ENCODE measurements around the gene PNPLA6.

PNPLA6 gene

DNA sequence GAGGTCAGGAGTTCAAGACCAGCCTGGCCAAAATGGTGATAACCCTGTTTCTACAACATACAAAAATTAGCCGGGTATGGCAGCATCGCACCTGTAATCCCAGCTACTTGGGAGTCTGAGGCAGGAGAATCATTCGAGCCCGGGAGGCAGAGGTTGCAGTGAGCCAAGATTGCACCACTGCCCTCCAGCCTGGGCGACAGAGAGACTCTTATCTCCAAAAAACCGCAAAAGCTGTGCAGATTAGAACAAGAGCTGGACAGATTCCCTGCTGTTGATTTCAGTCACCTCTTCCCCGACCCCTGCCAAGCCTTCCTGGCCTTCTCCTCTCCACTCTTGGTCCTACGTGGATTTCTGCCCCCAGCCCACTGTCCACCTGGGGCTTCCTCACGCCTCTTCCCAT lies 68.4 kb downstream of the PNPLA6 start:
- DNase-seq = no peak

DNA sequence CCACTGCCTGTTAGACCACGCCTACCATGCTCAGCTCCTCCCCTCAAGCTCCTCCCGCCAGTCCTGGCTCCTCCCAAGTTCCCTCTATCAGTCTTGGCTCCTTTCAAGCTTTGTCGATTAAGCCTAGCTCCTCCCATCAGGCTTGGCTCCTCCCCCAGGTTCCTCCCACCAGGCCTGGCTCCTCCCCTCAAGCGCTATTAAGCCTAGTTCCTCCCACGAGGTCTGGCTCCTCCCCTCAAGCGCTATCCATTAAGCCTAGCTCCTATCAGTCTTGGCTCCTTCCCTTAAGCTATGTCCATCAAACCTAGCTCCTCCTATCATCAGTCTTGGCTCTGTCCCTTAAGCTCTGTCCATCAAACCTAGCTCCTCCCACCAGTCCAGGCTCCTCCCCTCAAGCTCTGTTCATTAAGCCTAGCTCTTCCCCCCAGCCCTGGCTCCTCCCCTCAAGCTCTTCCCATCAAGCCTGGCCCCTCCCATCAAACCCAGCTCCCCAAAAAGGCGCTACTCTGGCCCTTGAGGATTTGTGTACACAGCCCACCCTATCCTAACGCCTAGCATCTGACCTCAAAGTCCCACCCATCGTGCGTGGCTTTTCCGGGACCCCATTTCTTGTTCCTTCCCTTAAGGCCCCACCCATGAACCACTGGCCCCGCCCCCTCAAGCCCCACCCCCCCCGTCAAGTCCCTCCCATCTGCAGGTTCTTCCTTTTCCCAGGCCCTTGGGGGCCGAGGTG lies 70.1 kb downstream of the PNPLA6 start:
- DNase-seq = no peak

DNA sequence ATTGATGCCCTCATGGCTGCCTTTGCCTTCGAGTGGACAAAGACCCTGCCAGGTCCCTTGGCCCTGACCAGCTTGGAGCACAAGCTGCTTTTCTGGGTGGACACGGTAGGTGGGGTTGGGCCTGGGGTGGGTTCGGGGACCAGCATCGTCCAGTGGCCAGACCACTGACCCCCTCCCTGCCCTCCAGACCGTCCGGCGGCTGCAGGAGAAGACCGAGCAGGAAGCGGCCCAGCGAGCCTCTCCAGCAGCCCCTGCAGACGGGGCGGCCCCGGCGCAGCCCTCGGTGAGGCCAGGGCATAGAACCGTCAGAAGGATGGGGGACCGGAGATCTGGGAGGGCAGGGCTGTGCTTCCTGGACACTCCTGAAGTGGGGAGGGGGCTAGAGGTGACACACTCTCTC lies 70.8 kb downstream of the PNPLA6 start:
- DNase-seq = no peak

DNA sequence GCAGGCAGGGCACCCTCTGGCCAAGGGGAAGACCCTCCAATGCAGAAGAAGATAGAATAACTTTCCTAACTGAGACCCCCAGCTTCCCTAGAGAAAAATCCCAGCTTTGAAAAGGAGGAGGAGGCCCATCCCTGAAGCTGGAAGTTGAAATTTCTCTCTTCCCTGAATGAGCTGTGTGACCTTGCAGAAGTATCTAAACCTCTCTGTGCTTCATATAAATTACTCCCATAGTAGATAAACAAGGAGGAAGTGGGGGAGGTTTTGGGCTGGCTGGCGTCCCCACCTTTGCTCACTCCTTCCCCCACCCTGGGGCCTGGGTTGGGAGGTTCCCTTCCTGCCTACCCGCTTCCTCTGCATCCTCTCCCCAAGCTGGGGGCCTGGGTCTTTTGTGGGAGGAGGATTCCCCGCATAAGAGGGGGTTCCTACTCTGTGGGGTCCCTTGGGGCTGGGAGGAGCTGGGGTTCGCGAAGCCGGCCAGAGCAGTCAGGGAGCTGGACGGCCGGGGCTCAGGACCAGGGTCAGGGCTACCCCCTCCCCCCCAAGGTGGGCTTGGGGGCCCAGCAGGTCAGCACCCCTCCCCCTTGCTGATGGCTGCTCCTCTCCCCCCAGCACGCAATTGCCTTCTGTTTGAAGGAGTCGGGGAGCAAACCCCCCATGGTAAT lies 71.8 kb downstream of the PNPLA6 start:
- no peak for DNase-seq

DNA sequence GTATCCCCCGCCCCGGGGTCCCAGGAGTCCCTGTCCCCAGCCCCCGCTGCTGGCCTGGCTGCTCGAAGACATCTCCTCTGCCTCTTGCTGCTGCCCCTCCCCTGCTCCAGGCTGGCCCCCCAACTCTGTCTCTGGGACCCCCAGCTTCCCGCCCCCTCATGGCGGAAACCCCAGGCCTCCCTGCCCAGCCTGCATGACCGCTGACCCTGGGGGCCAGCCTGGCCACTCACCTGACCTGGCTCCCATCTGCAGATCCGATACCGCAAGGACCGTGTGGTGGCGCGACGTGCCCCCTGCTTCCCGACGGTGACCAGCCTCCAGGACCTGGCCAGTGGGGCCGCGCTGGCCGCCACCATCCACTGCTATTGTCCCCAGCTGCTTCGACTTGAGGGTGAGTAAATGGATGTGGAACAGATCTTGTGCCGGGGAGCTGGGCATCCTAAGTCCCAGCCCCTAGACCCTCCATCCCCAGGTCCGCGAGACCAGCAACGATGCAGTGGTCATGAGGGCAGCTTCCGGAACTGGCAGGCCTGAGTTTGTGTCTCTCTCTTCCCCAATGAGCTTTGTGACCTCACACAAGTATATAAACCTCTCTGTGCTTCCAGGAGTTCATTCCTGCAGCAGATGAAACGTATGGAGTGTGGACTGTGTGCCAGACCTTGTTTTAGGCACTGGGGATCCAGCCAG lies 72.5 kb downstream of the PNPLA6 start:
- no peak for DNase-seq

DNA sequence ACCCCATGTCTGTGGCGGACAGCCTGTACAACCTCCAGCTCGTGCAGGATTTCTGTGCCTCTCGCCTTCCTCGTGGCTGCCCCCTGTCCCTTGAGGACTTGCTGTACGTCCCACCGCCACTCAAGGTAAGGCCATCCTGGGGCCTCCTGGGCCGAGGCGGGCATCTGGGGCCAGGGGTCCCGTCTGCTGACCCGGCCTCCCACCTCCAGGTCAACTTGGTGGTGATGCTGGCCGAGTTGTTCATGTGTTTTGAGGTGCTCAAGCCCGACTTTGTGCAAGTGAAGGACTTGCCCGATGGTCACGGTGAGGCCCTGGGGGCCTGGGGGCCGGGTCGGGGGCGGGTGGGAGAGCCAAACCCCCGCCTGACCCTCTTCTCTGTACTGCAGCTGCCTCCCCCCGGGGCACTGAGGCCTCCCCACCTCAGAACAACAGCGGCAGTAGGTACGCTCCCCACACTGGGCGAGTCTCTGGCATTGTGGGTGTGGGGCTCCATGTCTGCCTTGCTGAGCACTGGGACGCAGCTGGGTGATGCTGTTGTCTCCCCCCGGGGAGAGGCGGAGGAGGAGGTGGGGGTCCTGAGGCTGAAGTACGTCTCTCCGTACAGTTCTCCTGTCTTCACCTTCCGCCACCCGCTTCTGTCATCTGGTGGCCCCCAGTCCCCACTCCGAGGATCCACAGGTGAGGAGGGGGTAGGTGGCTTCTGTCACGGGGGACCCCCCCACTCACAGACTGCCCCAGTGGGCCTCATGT lies 75.1 kb downstream of the PNPLA6 start:
- no peak for DNase-seq
